Umbilical cord (tissue), 2 donors: ENCODE results near the gene DAGLA. TPM values are rescaled to one million over a fixed set of nuclear protein-coding genes. Genes with fewer than 3 reads are reported as not detected.
A peak's percentile ranks its signal among the peaks of the same experiment; 100 is the strongest.

Source experiments
- DNase-seq: peaks from one replicate; pipeline ENCODE4 v3.0.0-alpha.2; 2015; ENCODE audit warnings: low spot score
- total RNA-seq: library from RNA; depleted of rRNA; stranded (reverse); fragments of >200 nt; gene quantifications from one replicate; pipeline ENCODE4 v1.2.3, GENCODE V29; 2014; ENCODE audit warnings: low replicate concordance; ENCODE audit not compliant: insufficient read depth

DAGLA gene
- total RNA-seq, 1 donor from 2014 or later: 1.4 TPM

DNA sequence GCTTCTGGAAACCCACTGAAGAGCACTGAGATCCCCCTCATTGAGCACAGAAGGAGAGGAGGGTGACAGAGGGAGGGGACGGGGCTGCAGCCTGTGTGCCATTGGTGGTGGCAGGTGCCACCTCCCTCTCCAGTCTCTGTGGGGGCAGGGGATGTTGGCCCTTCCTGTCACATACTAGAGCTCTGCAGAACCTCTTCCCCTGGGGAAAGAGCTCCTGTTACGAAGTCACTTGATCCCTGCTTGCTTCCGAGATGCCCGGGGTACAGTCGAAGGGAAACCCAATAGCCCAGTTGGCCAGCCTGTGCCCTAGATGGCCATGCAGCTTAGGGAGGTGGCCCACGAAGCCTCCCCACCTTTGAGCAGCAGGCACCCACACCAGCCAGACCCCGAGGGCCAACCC is 29.4 kb downstream of the DAGLA start:
- DNase-seq: no peak

DNA sequence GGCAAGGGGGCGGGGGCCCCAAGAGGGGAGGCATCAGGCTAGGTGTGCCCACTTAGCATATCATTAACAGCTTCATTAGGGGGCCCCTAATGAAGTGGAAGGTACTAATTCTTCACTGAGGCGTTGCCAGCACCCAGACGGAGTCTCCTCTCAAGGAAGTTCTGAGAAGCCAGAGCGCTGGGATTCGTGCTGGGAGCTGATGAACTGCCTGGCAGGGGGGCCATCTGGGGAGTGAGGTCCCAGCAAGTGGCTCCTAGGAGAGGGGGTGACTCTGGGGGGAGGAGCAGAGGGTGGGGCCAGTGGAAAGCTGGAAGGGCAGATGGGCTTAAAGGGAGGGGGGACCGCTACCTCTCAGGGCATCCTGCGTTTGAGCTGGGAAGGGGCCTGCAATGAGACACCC is 29.8 kb downstream of the DAGLA start:
- DNase-seq: no peak

DNA sequence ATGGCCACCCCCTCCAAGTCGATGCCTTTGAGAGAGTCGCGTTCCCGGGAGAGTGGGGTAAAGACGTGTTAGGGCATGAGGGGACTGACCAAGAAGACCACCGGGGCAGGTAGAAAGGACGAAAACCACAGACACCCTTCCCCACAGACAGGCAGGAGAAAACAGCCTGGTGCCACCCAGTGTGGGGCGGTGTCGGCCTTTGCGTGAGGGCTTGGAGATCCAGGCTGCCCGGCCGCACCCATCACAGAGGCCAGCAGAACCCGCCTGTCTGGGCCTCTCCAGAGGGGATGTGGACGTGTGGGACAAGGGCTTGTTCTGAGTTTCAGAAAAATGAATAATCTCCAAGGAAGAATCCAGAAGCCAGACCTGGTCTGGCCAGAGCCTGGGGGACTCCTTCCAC is 30.8 kb downstream of the DAGLA start:
- no peak for DNase-seq

DNA sequence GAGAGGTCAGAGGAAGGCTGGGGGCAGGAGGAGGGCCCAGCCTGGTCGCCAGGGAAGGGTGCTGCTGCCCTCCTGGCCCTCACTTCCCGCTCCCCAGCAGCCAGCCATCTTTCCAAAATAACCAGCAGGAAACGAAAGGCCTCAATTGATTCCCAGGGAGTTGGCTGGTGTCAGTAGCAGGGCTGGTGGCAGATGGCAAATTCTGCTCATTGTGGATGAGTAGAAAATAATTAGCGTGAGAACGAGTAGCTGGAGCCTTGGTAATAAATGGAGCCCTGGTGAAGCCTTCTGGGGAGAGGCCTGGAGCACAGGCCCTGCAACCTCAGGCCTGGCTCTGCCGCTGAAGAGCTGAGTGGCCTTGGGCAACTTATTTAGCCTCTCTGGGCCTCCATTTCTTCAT is 31.3 kb downstream of the DAGLA start:
- DNase-seq: no peak

DNA sequence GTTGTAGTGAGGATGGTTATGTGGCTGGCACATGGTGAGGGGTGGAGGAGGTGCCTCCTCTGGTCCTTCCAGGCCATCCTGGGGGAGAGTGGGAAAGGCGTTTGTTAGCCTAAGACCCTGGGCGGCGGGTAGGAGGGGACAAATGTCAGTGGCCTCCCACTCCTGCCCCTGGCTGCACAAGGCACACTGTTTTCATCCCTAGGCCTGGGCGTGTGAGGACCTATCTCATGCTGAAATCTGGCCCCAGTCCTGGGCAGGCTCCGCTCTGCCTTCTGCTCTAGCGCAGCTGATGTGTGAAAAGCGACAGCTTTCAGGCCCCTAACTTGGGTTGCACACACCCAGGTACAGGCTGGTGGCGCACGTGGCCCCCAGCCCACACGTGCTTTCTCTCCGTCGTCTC is 32.1 kb downstream of the DAGLA start:
- no peak for DNase-seq

DNA sequence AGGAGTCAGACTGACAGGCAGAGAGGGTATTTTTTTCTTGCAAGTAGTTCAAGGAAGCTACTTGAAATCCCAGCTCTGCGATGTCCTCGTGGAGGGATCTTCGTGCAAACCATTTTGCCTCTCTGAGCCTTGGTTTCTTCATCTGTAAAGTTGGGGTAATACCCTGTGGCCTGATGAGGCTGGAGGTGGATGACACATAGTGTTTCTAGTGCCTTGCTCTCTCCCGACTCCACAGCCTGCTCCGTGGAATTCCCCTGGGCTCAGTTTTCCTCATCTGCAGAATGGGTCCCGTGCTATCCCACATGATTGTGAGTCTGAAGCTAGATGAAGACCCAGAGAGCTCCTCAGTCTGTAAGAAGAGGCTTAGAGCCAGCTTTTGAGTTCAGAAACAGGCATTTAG is 32.7 kb downstream of the DAGLA start:
- no peak for DNase-seq

DNA sequence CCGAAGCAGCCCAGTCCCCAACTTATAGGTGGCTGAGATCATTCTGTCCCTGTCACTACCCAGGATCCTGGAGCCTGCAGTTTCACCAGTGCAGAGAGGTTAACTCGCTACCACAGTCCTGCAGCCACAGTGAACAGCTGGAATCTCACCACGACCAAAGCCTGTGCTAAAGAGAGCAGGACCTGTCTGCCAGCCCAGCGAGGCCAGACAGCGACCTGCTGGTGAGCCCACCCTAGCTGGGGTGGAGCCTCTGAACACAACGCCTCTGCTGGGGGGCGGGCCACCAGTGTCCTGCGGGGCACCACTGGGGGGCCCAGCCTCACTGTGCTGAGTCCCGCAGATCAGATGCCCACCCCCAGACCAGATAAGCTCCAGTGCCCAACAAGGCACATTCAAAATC is 33.3 kb downstream of the DAGLA start:
- DNase-seq: no peak

DNA sequence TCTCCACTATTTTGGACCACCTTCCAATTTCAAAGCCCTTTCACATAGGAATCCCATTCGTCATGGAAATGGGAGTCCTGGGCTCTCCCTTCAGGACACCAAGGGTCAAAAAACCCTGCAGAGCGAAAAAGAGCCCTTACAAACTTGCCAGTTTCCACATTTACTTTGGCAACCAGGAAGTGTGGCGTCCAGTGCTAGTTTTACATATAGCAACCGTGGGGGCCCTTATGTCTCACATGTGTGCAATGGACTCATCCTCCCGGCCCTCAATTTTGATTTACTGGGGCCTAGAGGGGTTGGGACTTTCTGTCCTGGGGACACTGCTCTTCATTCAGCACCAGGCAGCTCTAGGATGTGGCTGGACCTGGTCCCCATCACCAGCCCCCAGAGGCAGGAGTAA is 33.7 kb downstream of the DAGLA start:
- no peak for DNase-seq

DNA sequence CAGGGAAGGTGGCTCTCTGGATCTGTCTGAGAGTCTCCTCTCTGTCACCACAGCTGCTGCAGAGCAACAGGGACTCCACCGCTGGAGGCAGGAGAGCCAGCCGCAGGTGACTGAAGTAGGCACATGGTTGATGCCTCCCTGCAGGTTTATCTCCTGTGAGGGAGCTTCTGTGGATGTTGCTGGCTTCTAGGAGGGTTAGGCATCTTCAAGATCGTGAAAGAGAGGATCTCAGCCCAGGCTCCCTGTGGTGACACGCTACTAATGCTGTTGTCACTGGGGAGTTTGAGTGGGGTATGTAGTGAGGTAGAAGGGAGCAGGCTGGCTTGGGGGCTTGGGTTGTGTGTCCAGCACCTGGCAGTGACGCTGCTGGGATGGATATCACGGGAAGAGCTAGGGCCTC is 34.1 kb downstream of the DAGLA start:
- DNase-seq: no peak

DNA sequence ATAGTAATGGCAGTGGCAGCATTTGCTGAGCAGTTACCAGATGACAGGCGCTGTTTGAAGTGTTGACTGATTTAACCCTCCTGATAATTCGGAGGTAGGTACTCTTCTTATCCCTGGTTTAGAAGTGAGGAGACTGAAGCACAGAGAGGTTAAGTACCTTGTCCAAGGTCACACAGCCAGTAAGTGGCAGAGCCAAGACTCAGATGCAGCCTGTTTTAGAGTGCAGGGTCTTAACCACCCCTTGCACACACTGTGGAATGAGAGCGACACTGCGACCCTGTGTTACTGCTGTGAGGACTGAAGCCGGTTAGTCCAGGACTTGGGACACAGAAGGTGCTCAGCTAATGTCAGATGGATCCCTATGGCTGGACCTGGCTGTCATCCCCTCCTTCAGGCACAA is 34.7 kb downstream of the DAGLA start:
- DNase-seq: no peak

DNA sequence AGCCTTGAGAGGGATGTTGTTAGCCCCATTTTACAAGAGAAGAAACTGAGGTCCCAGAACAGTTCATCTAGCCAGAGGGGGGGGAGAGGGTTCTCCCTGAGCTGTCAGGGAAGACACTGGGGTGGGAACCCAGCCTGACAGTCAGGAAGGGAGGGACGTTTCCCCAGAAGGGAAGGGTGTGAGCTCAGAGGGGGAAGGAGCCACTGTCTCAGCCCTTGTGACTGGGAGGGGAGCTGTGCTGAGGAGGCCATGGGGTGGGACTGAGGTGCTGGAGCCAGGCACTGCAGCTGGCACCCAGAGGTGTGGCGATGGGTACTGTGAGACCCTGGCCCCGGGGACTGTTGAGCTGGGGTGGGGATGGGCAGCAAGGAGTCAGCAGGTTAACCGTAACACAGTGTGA is 35.7 kb downstream of the DAGLA start:
- DNase-seq: no peak

DNA sequence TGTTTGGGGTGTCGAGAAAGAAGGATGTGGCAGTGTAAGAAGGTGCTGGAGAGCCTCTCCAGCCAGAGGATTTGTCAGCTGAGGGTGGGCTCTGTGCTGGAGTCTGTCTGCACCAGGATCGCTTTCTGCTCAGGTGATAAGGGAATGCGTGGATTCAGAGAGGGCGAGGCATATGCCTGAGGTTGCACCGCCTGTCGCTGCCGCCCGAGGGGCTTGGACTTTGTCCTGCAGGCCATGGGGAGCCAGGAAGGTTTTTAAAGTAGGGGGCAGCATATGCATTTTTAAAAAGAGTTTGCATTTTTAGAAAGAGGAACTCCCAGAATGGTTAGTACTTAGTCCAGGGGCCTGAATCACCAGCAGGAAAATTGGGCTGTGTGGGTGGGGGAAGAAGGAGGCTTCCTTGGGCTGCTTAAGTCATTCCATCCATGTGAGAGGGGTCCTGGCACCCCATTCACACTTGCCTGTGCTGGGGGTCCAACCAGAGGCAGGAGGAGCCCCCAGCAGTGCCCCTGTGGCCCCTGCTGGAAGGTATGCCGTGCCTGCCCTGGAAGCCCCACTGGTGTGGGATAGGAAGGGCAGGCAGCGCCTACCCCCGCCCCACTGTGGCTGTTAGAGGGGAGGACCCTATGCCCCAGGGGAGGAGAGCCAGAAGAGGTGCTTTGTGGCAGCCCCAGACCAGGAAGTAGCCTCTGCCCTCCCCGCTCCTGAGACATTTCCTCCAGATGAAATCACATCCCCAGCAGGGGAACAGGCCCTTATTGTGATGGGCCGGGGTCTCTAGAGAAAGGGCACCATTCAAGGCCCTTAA is 36.5 kb downstream of the DAGLA start:
- no peak for DNase-seq

DNA sequence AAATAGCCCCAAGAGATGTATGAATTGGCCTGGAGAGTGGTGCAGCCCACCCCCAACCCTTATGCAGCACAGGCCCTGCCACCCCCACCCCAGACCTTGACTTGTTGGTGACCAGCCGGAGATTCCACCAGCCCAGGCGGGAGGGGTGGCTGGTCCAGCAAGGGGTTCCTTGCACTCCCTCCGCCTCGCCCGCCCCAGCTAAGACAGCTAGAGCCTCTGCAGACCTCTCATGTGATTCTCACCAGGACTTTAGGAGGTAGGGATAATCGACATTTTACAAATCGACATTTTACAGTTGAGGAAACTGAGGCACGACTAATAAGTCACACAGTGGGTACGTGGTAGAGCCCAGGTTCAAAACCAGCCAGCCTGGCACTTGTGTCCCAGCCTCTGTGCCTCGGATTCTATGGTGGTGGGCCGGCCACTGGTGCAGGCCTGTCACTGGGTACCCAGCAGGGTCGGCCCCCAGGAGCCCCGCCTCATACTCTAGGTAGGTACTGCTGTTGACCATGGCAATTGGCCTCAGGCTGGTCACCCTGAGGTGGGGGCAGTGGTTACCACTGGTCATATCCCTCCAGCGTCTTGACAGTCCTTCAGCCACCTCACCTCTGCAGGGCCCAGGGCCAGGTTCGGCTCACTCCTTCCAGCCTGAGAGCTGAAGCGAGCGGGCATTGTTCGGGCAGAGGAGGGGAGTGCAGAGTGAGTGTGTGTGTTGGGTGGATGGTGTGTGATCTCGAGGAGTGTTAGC is 37.3 kb downstream of the DAGLA start:
- no peak for DNase-seq

DNA sequence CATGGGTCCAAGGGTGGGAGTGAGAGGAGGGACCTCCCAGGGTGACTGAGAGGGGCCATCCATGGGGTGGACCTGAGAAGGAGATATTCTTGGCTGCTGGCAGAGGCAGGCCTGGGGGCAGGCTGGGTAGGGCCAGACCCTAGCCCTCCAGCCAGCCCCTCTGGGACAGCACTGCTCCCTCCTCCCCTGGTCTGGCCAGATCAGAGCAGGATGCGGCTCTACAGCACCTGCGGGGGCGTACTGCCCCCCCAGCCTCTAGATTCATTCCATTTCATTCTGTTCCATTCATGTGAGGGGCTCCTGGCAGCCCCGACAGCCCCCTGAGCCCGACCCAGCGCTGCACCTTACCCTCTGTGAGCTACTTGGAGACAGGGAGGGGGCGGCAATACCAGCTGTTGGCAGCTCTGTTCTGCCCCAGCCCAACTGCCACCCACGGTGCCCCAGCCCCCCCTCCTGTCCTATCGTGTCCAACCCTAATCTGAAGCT is 37.9 kb downstream of the DAGLA start:
- no peak for DNase-seq

DNA sequence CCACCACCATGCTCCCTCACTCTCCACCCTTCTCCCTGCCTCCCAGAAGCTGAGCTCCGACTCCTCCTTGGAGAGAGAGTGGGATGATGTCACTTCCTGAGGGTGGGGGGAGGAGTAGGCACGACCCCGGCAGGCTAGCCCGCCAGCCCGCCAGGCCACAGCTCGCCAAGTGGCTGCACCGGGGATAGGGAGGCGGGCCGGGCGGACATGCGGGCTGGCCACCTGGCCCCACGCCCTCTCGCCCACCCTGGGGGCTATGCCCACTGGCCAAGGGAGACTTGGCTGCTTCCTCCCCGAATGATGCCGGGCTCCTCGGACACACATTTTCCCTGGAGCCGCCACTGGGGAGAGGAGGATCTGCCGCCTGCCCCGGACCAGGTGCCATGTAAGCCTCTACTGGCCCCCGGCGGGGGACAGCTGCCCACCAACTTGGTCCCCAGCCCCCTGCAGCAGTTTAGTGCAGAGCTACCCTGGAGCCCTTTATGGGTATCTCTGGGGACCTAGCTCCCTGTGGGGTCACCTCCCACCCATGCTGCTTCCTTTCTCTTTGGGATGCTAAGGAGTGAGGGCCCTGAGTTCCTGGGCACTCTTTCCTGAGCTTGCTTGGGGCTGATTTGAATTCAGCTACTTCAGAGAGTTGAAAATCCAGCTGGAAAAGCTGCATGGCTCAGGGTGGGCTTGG is 38.6 kb downstream of the DAGLA start:
- peak; percentile 74 for DNase-seq

DNA sequence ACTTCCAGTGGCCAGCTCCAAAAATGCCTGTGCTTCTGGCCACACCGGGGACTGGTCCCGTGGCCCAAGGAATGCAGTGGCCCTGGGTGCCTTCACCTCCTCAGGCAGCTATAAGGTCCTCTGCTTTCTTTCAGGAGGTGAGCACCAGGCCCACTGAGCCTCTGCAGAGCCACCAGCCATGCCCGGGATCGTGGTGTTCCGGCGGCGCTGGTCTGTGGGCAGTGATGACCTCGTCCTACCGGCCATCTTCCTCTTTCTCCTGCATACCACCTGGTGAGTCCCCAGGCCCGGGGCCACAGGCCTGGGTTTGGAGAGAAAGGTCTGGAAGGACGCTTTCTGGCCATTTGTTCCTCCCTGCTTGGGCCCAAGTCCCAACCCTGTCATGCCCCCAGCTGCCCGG is 39.8 kb downstream of the DAGLA start:
- DNase-seq: no peak

DNA sequence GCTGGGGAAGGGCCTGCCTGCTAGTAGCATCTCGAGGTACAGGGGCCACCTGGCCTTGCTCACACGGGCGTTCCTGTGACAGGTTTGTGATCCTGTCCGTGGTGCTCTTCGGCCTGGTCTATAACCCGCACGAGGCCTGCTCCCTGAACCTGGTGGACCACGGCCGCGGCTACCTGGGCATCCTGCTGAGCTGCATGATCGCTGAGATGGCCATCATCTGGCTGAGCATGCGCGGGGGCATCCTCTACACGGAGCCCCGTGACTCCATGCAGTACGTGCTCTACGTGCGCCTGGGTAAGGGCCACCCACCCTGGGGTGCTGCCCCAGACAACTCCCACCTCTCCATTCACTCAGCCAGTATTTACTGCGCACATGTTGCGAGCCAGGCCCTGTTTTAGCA is 40.4 kb downstream of the DAGLA start:
- DNase-seq: no peak

DNA sequence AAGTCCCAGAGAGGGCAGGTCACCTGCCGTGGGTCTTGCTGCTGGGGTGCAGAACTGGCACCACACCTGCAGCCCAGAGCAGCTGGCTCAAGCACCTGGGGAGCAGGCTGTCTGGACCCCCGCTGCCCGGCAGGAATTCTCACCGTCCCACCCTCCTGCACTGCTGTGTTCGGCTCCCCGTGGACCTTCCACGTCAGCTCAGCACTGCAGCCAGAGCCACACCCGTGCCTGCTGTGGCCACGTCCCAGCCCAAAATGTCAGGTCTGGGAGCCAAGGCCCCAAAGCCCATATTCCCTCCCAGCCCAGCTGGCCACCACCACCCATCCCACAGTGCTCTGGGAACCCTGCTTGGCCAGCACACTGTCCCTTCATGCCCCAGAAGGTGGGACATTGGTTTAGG is 44.2 kb downstream of the DAGLA start:
- no peak for DNase-seq

DNA sequence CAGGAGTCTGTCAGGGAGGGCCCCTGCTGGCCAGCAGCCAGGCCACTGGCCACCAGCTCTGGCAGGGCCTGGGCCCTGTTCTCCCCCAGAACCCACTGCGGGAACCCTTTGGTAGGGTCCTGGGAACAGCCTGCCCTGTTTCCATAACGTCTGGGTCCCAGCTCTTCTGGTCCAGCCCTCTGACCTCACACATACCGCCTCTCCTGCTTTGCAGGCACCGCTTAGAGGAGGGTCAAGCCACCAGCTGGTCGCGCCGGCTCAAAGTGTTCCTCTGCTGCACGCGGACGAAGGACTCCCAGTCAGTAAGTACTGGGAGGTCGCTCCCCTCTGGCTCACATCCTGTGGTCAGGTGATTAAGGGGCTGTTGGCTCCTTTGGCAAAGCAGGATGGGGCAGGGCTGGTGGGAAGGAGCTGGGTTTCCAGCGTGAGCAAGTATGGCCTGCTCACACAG is 45.6 kb downstream of the DAGLA start:
- DNase-seq: no peak

DNA sequence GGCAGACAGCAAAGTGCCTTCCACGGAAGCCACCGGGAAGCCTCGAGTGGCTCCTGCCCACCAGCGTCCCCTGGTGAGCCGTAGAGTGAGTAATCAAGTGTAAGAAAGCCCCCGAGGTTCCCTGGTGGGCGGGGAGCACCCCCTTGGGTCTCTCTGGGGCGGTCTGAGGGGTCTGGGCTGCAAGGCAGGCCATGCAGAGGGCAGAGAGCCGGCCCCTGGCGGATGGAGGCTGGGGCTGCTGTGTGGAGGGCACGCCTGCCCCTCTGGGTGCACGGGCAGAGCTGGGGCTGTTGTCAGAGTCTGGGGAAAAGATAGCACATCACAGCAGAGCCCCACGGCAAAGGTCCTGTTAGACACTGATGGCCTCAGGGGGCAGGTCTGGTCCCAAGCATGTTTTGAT is 46.6 kb downstream of the DAGLA start:
- DNase-seq: no peak

DNA sequence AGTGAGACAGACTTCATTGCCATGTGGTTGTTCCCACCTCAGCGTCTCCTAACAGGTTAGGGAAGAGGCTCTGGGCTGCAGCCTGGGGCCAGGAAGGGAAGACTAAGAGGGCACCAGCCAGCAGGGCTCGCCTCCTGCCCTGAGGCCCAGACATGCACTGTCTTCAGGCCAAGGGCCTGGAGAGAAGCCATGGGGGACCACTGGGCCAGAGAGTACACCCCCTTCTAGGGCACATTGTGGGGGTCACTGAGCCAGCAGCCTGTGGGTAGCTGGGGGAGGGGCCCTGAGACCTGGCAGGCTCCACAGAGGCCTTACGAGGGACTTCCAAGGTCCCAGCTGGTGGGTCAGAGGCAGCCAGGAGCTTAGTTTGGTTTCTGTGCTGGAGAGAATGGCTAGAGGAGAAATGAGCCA is 47.2 kb downstream of the DAGLA start:
- DNase-seq: no peak
